ENCODE results near the gene LIMCH1. TPM values are rescaled to one million over a fixed set of nuclear protein-coding genes. Genes with fewer than 3 reads are reported as not detected.

The LIMCH1 gene
- total RNA-seq, 2 donors from 2014 or later: 4.7 to 14.4 TPM

DNA sequence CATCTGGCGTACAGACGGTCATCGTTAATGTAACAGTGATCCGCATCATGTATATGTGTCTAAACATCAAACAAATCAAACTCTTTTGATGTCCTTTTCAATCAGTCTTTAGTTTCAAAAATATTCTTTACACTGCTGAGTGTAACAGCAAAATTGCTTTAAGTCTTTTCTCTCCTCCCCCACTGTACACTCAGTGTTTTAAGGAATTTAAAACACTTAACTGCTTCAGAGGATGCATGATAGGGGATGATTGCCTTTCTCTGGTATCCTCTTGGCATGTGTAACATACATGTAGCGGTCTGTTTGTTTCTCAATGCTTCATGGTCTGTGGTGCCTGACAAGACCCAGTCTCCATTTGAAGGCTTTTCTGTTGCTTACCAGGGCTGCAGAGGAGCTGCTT is 41.6 kb downstream of the LIMCH1 start:
- H3K4me3 ChIP-seq: no peak overlapping the region
- no peak overlapping the region for H3K9ac ChIP-seq (ENCODE audit: low read depth in 2 of 2, low read length in 2 of 2)
- no peak overlapping the region for H3K27ac ChIP-seq
- no peak for DNase-seq
- no peaks in the 10 kb centered on the region for H3K27me3 ChIP-seq
- no peaks in the 10 kb centered on the region for H3K4me1 ChIP-seq
- H3K36me3 ChIP-seq: no peaks in the 10 kb centered on the region
- intact Hi-C loops (cut with DNase I): no loop called here
- TF ChIP-seq, protein P1, sequence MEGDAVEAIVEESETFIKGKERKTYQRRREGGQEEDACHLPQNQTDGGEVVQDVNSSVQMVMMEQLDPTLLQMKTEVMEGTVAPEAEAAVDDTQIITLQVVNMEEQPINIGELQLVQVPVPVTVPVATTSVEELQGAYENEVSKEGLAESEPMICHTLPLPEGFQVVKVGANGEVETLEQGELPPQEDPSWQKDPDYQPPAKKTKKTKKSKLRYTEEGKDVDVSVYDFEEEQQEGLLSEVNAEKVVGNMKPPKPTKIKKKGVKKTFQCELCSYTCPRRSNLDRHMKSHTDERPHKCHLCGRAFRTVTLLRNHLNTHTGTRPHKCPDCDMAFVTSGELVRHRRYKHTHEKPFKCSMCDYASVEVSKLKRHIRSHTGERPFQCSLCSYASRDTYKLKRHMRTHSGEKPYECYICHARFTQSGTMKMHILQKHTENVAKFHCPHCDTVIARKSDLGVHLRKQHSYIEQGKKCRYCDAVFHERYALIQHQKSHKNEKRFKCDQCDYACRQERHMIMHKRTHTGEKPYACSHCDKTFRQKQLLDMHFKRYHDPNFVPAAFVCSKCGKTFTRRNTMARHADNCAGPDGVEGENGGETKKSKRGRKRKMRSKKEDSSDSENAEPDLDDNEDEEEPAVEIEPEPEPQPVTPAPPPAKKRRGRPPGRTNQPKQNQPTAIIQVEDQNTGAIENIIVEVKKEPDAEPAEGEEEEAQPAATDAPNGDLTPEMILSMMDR (IDR thresholded peaks at IDR 0.05): no peak
- no peaks in the 10 kb centered on the region for H3K9me3 ChIP-seq

DNA sequence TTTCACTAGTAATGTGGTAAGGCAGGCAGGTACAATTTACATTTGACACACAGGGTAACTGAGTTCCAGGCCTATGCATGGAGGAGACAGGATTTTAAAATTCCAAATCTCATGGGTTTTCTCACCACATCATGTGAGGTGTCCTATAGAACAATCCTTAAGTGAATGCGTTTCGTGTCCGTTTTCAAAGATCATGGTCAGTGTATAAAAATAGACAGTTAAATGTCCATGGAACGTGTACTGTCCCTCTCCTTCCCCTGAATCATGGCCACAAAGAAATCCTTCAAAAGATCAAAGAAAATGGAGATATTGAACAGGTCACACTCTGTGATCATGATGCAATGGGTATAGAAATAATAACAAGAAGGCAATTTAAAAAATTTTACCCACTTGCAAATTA is 42.0 kb downstream of the LIMCH1 start:
- DNase-seq: no peak
- Histone ChIP-seq H3K9ac (ENCODE audit: low read depth in 2 of 2, low read length in 2 of 2) (no peak overlapping the region), H3K9me3 (no peaks in the 10 kb centered on the region), H3K36me3 (no peaks in the 10 kb centered on the region), H3K4me3 (no peak overlapping the region), H3K27ac (no peak overlapping the region), H3K4me1 (no peaks in the 10 kb centered on the region), H3K27me3 (no peaks in the 10 kb centered on the region)
- TF ChIP-seq, protein P1 (IDR thresholded peaks at IDR 0.05): no peak
- intact Hi-C loops (cut with DNase I): no loop called here

DNA sequence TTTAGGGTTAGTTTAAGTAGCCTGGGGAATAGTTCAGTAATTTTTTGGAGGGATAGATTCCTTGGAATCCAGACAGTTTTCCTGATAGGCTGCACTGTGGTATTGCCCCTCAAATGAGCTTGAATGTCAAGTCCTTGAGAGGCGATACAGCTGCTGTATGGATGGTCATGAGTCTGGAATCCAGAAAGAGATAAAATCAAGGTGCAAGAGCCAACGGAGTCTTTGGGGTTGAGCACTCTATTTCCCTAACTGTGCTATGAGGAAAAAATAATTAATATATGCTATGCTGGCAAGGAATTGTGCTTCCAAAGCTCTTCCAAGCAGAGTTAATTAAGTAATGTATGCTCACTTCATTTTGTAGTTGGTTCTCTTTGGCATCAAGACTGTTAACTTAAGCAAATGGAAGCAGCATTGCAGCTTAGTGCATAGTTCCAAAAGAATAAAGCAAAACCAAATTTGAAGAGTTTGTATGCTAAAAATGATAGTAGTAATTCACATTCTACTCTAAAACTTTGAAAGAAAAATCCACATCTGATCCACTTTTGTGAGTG is 48.8 kb downstream of the LIMCH1 start:
- Histone ChIP-seq H3K36me3 (no peaks in the 10 kb centered on the region), H3K4me3 (no peak overlapping the region), H3K9ac (ENCODE audit: low read depth in 2 of 2, low read length in 2 of 2) (no peak overlapping the region), H3K27me3 (no peaks in the 10 kb centered on the region), H3K4me1 (no peaks in the 10 kb centered on the region), H3K9me3 (no peaks in the 10 kb centered on the region), H3K27ac (no peak overlapping the region)
- no peak for DNase-seq
- TF ChIP-seq, protein P1 (IDR thresholded peaks at IDR 0.05): no peak
- intact Hi-C loops (cut with DNase I): no loop called here

DNA sequence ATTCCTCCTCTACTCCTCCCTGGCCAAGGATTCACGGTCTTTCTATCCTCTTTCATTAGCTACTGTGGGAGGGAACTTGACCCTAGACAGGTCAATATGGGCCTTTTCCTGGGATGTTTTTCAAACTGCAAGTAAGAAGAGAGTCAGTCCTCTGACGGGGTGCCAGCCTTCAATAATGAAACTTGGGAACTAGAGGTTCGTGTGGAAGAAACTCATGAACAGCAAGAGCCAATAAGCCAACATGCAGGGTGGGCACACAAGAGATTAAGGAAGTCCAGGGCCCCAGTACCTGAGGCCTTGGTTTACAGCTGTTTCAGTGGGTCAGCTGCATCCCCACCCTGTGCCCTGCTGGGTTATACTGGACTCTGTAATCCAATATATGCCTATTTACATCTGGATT is 49.3 kb downstream of the LIMCH1 start:
- no peaks in the 10 kb centered on the region for H3K36me3 ChIP-seq
- H3K4me1 ChIP-seq: no peaks in the 10 kb centered on the region
- intact Hi-C loops (cut with DNase I): no loop called here
- TF ChIP-seq, protein P1 (IDR thresholded peaks at IDR 0.05): no peak
- DNase-seq: no peak
- H3K9me3 ChIP-seq: no peaks in the 10 kb centered on the region
- H3K4me3 ChIP-seq: no peak overlapping the region
- H3K27me3 ChIP-seq: no peaks in the 10 kb centered on the region
- H3K9ac ChIP-seq (ENCODE audit: low read depth in 2 of 2, low read length in 2 of 2): no peak overlapping the region
- H3K27ac ChIP-seq: no peak overlapping the region

GRCh38 chr4:41590591-41590990 is 52.6 kb downstream of the LIMCH1 start:
- TF ChIP-seq, protein P1 (IDR thresholded peaks at IDR 0.05): no peak
- Histone ChIP-seq H3K4me3 (no peak overlapping the region), H3K27ac (no peak overlapping the region), H3K27me3 (no peaks in the 10 kb centered on the region), H3K9me3 (no peaks in the 10 kb centered on the region), H3K4me1 (no peaks in the 10 kb centered on the region), H3K9ac (ENCODE audit: low read depth in 2 of 2, low read length in 2 of 2) (no peak overlapping the region), H3K36me3 (no peaks in the 10 kb centered on the region)
- intact Hi-C loops (cut with DNase I): no loop called here
- DNase-seq: no peak
